HG02981 (cell line): Measurements from ENCODE around the gene PSMA8.
A peak's percentile ranks its signal among the peaks of the same experiment; 100 is the strongest.
"Not testable (repeated sequence)": the region's sequence is repeated elsewhere in the genome, so short reads cannot be mapped to it uniquely, and the experiment has no call there.

ENCODE experiments used
- ATAC-seq: cut with Tn5 transposase; IDR thresholded peaks from one replicate; pipeline ENCODE4 v1.9.1; 2021; ENCODE audit warnings: mild to moderate bottlenecking, moderate library complexity; ENCODE audit not compliant: unreplicated experiment

Gene PSMA8

GRCh38 chr18:26133652-26134051 lies at the start of gene PSMA8:
Gene PSMA8, plus strand, starts transcription at chr18:26133869. Its CDS starts 97 bp downstream, at chr18:26133966.
- ATAC-seq = no peak

GRCh38 chr18:26085056-26085455 lies 48.6 kb upstream of the PSMA8 start:
- no peak for ATAC-seq

- ATAC-seq = no peak
Measured at GRCh38 chr18:26086959-26087358, 46.7 kb upstream of the PSMA8 start.

- ATAC-seq = no peak
Measured at GRCh38 chr18:26088487-26088886, 45.2 kb upstream of the PSMA8 start.

GRCh38 chr18:26089293-26090129 lies 44.2 kb upstream of the PSMA8 start:
- peak; percentile 14 for ATAC-seq

GRCh38 chr18:26090130-26091046 lies 43.3 kb upstream of the PSMA8 start, which contains the start of gene SS18:
Gene SS18, minus strand, starts transcription at chr18:26090613. Its CDS starts 44 bp downstream, at chr18:26090569.
- ATAC-seq = peak; percentile 77

GRCh38 chr18:26091047-26091630 lies 42.5 kb upstream of the PSMA8 start:
- ATAC-seq = peak; percentile 40

- ATAC-seq = no peak
Measured at GRCh38 chr18:26096852-26097251, 36.8 kb upstream of the PSMA8 start.

GRCh38 chr18:26097563-26097962 lies 36.1 kb upstream of the PSMA8 start:
- ATAC-seq = no peak

GRCh38 chr18:26103579-26103978 lies 30.1 kb upstream of the PSMA8 start:
- no peak for ATAC-seq

GRCh38 chr18:26104035-26104434 lies 29.6 kb upstream of the PSMA8 start:
- ATAC-seq = no peak

- ATAC-seq = no peak
Measured at GRCh38 chr18:26119246-26119645, 14.4 kb upstream of the PSMA8 start.

- ATAC-seq = no peak
Measured at GRCh38 chr18:26121476-26121875, 12.2 kb upstream of the PSMA8 start.

- not testable (repeated sequence) for ATAC-seq
Measured at GRCh38 chr18:26121994-26122393, 11.7 kb upstream of the PSMA8 start.

- ATAC-seq = no peak
Measured at GRCh38 chr18:26127786-26128185, 5.9 kb upstream of the PSMA8 start.

- ATAC-seq = not testable (repeated sequence)
Measured at GRCh38 chr18:26128192-26128591, 5.5 kb upstream of the PSMA8 start.

- no peak for ATAC-seq
Measured at GRCh38 chr18:26134107-26134506, 438 bp downstream of the PSMA8 start.

- ATAC-seq = no peak
Measured at GRCh38 chr18:26135548-26135947, 1.9 kb downstream of the PSMA8 start.

GRCh38 chr18:26157326-26157725 lies 23.7 kb downstream of the PSMA8 start:
- ATAC-seq = no peak

GRCh38 chr18:26159353-26159752 lies 25.7 kb downstream of the PSMA8 start:
- no peak for ATAC-seq

- no peak for ATAC-seq
Measured at GRCh38 chr18:26164571-26164970, 30.9 kb downstream of the PSMA8 start.
